ENCODE measurements around the gene RTN4R.

DNA sequence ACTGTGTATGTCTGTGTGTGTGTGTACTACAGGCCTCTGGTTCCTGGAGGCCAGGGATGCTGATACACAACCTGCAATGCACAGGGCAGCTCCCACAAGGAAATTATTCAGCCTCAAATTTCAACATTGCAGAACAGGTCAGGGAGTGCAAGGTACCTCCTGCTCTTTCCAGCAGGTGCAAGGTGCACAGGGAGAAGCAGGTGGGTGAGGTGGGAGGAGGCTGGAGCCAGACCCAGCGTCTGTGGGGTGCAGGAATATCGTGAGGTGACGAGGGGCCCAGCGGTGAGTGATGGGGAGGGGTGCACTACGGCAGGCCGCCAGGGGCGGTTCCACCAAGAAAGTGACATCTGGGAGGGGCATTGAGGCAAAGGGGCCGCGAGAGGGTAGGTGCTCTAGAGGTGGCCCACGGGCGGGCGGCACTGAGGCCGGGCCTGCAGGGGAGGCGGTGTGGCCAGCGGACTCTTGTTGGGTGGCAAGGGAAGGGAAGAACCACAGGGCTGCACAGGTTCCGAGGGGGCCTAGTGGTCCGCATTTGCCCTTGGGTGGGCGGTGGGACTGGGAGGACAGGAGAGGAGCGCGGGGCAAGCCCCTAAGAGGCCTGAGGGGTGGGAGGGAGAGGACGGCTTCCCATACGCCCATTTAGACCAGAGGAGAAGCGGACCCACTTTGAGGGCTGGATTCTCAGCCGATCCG, 30.1 kb upstream of the RTN4R start:
- TF ChIP-seq, protein P1, sequence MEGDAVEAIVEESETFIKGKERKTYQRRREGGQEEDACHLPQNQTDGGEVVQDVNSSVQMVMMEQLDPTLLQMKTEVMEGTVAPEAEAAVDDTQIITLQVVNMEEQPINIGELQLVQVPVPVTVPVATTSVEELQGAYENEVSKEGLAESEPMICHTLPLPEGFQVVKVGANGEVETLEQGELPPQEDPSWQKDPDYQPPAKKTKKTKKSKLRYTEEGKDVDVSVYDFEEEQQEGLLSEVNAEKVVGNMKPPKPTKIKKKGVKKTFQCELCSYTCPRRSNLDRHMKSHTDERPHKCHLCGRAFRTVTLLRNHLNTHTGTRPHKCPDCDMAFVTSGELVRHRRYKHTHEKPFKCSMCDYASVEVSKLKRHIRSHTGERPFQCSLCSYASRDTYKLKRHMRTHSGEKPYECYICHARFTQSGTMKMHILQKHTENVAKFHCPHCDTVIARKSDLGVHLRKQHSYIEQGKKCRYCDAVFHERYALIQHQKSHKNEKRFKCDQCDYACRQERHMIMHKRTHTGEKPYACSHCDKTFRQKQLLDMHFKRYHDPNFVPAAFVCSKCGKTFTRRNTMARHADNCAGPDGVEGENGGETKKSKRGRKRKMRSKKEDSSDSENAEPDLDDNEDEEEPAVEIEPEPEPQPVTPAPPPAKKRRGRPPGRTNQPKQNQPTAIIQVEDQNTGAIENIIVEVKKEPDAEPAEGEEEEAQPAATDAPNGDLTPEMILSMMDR (IDR thresholded peaks at IDR 0.05) = no peak
- TF ChIP-seq POLR2A (IDR thresholded peaks at IDR 0.05) = no peak
